ENCODE data around the gene MACROH2A2.

- no peak for TF ChIP-seq NBN (IDR thresholded peaks at IDR 0.05)
- TF ChIP-seq ZZZ3 (IDR thresholded peaks at IDR 0.05; ENCODE audit: control insufficient read depth, insufficient read length, low read depth): no peak
- TF ChIP-seq POLR2AphosphoS5 (IDR thresholded peaks at IDR 0.05; ENCODE audit: low read length): no peak
- TF ChIP-seq RELB (IDR thresholded peaks at IDR 0.05; ENCODE audit: low read depth): no peak
- no peak for TF ChIP-seq CEBPB (IDR thresholded peaks at IDR 0.05; ENCODE audit: borderline replicate concordance in 1 of 2, low read depth in 2 of 2, low read length in 2 of 2)
These were observed 2.3 kb downstream of the MACROH2A2 start for GRCh38 chr10:70054902-70055301.

Data from GM12878 (cell line).